CD14-positive monocyte (primary cell): ENCODE results near the gene LEO1. TPM values are rescaled to one million over a fixed set of nuclear protein-coding genes. Genes with fewer than 3 reads are reported as not detected.
A peak's percentile ranks its signal among the peaks of the same experiment; 100 is the strongest.

Source experiments
- DNase-seq, 3 donors: peaks; one replicate each; pipeline ENCODE4 v3.0.0-alpha.2; 2011 to 2022
- H2AFZ ChIP-seq: 2 replicates; pipeline ENCODE4 v1.6.0; 2012; ENCODE audit warnings: mild to moderate bottlenecking, low read depth, low read length, inconsistent platforms; ENCODE audit not compliant: insufficient read depth, poor library complexity, severe bottlenecking
- H3K27ac ChIP-seq, 2 donors: 1 replicate in 1 of 2; 2 replicates in 1 of 2; pipeline ENCODE4 v1.5.1; 2012 to 2013; ENCODE audit warnings: low read length in 2 of 2, control low read depth in 1 of 2, inconsistent platforms in 1 of 2, low read depth in 1 of 2, mild to moderate bottlenecking in 1 of 2
- H3K27me3 ChIP-seq, 2 donors: one replicate each; pipeline versions ENCODE4 v1.6.0 to v1.6.1; 2011 to 2013; ENCODE audit warnings: low read length in 2 of 2; ENCODE audit not compliant: control insufficient read depth in 2 of 2, insufficient read depth in 2 of 2
- H3K36me3 ChIP-seq, 2 donors: replicated peaks in 1 of 2; 1 replicate in 1 of 2; 2 replicates in 1 of 2; pipeline versions ENCODE4 v1.5.1 to v1.6.1; 2012 to 2013; ENCODE audit warnings: low read length in 2 of 2, control low read depth in 1 of 2, inconsistent platforms in 1 of 2, mild to moderate bottlenecking in 1 of 2; ENCODE audit not compliant: insufficient read depth in 2 of 2, control insufficient read depth in 1 of 2
- H3K4me1 ChIP-seq, 2 donors: 1 replicate in 1 of 2; 2 replicates in 1 of 2; pipeline versions ENCODE4 v1.5.1 to v1.6.1; 2012 to 2013; ENCODE audit warnings: low read length in 2 of 2, control low read depth in 1 of 2, inconsistent platforms in 1 of 2, mild to moderate bottlenecking in 1 of 2, moderate library complexity in 1 of 2; ENCODE audit not compliant: insufficient read depth in 2 of 2, control insufficient read depth in 1 of 2
- H3K4me2 ChIP-seq: replicated peaks from 2 replicates; pipeline ENCODE3; 2012; ENCODE audit warnings: low read length, moderate library complexity, mild to moderate bottlenecking; ENCODE audit not compliant: poor library complexity, severe bottlenecking; ENCODE audit errors: extremely low read depth
- H3K4me3 ChIP-seq, 3 experiments: fragments of 200-600 bp in 1 of 3; sonication (generic) in 1 of 3; replicated peaks in 1 of 3; 1 replicate in 2 of 3; 2 replicates in 1 of 3; pipeline ENCODE4 v1.5.1; 2011 to 2013; ENCODE audit warnings: low read length in 3 of 3, mild to moderate bottlenecking in 3 of 3, control low read depth in 2 of 3, low read depth in 2 of 3, inconsistent platforms in 1 of 3, moderate library complexity in 1 of 3
- H3K79me2 ChIP-seq: 2 replicates; pipeline ENCODE4 v1.6.0; 2012; ENCODE audit warnings: mild to moderate bottlenecking, control low read depth, inconsistent platforms, low read length, moderate library complexity; ENCODE audit not compliant: insufficient read depth
- H3K9ac ChIP-seq: 2 replicates; pipeline ENCODE4 v1.6.0; 2017; ENCODE audit warnings: low read length, mild to moderate bottlenecking; ENCODE audit not compliant: insufficient read depth, poor library complexity, severe bottlenecking
- H3K9me3 ChIP-seq, 2 donors: replicated peaks in 1 of 2; 1 replicate in 1 of 2; 2 replicates in 1 of 2; pipeline versions ENCODE4 v1.5.1 to v1.6.1; 2012 to 2013; ENCODE audit warnings: low read length in 2 of 2, control low read depth in 1 of 2; ENCODE audit not compliant: control insufficient read depth in 1 of 2, insufficient read depth in 1 of 2
- H4K20me1 ChIP-seq: 2 replicates; pipeline ENCODE4 v1.6.0; 2012; ENCODE audit warnings: mild to moderate bottlenecking, low read length, control low read depth, moderate library complexity; ENCODE audit not compliant: insufficient read depth
- H3K27ac Mint-ChIP-seq, 7 donors: one replicate each; pipeline ENCODE4 v1.8.0; 2020; ENCODE audit warnings: mild to moderate bottlenecking in 7 of 7, mixed read lengths in 7 of 7, moderate library complexity in 6 of 7, inconsistent platforms in 2 of 7
- H3K27me3 Mint-ChIP-seq, 3 donors: one replicate each; pipeline ENCODE4 v1.8.0; 2021 to 2022; ENCODE audit warnings: low read depth in 3 of 3, mild to moderate bottlenecking in 3 of 3, mixed read lengths in 3 of 3, moderate library complexity in 3 of 3, inconsistent platforms in 1 of 3
- H3K36me3 Mint-ChIP-seq, 2 donors: one replicate each; pipeline ENCODE4 v1.8.0; 2020; ENCODE audit warnings: mixed read lengths in 2 of 2, inconsistent platforms in 1 of 2, mild to moderate bottlenecking in 1 of 2
- H3K4me1 Mint-ChIP-seq: one replicate; pipeline ENCODE4 v1.8.0; 2020; ENCODE audit warnings: mild to moderate bottlenecking, mixed read lengths
- H3K4me3 Mint-ChIP-seq, 2 donors: one replicate each; pipeline ENCODE4 v1.8.0; 2020; ENCODE audit warnings: mild to moderate bottlenecking in 2 of 2, mixed read lengths in 2 of 2, moderate library complexity in 1 of 2
- H3K9me3 Mint-ChIP-seq, 7 donors: one replicate each; pipeline ENCODE4 v1.8.0; 2020 to 2022; ENCODE audit warnings: mixed read lengths in 7 of 7, mild to moderate bottlenecking in 6 of 7, moderate library complexity in 6 of 7, inconsistent platforms in 2 of 7
- CTCF ChIP-seq: fragments of 200-600 bp; IDR thresholded peaks from one replicate; pipeline ENCODE4 v1.8.0; 2022; ENCODE audit warnings: antibody characterized with exemption, mild to moderate bottlenecking
- WGBS: methylation state at CpG from one replicate; pipeline ENCODE4 v1.1.5; 2013; ENCODE audit warnings: missing lambda C conversion rate; ENCODE audit not compliant: insufficient coverage; 5-methylcytosine and 5-hydroxymethylcytosine counted together
- intact Hi-C, 2 donors: fragments of 100-400 bp; cut with micrococcal nuclease; formaldehyde crosslinking; loops; one replicate each; pipeline versions ENCODE4 v1.15.0 to v1.15.1; 2023
- polyA plus RNA-seq, 3 donors: library from polyadenylated mRNA; depleted of rRNA in 1 of 3; unstranded in 2 of 3; stranded (reverse) in 1 of 3; fragments of 300-500 nt in 2 of 3; fragments of >200 nt in 1 of 3; fragmentation: Illumina TruSeq in 2 of 3; gene quantifications; 1 replicate in 2 of 3; 2 replicates in 1 of 3; pipeline ENCODE4 v1.2.3, GENCODE V29; 2012 to 2021

The LEO1 gene
- polyA plus RNA-seq, 3 donors = 1.4 to 9.3 (median 4.7) TPM

- Histone ChIP-seq H2AFZ (peak overlapping the region; percentile 52), H3K79me2 (no peaks in the 10 kb centered on the region), H3K9me3 (no peaks in the 10 kb centered on the region), H3K4me3 (peak overlapping the region; percentile 13 to 64 (median 43)), H4K20me1 (no peaks in the 10 kb centered on the region), H3K27me3 (no peaks in the 10 kb centered on the region), H3K4me1 (peaks cover 10 to 22% of the 10 kb centered on the region in 2 donors), H3K36me3 (no peaks in the 10 kb centered on the region), H3K9ac (no peak overlapping the region), H3K4me2 (peak overlapping the region; percentile 69), H3K27ac (peak overlapping the region in 1 of 2 donors; percentile 38)
- H3K36me3 Mint-ChIP-seq = no peaks in the 10 kb centered on the region
- H3K9me3 Mint-ChIP-seq = peaks cover 0 to 4% (median 0%) of the 10 kb centered on the region in 7 donors
- H3K27me3 Mint-ChIP-seq = peaks cover 0 to 2% (median 2%) of the 10 kb centered on the region in 3 donors
- H3K27ac Mint-ChIP-seq = peak overlapping the region; percentile 40 to 78 (median 61)
- WGBS = 0% methylated on average over 2 of the region's 7 CpGs
- peak; percentile 82 for TF ChIP-seq CTCF
- H3K4me3 Mint-ChIP-seq = peak overlapping the region; percentile 76 to 87
- peaks cover 15% of the 10 kb centered on the region for H3K4me1 Mint-ChIP-seq
- peak; percentile 48 to 79 (median 68) for DNase-seq
- intact Hi-C loops = loop anchor here (2.0 to 5.0 kb wide), 3 partner anchors 95 to 159 kb away; no protein-coding TSS in a partner anchor
Measured at GRCh38 chr15:51982013-51982769, 10.6 kb upstream of the LEO1 start.

- H3K9me3 Mint-ChIP-seq = no peaks in the 10 kb centered on the region
- Histone ChIP-seq H3K4me2 (no peak overlapping the region), H3K27ac (no peak overlapping the region), H3K79me2 (peaks cover 28% of the 10 kb centered on the region), H3K9me3 (no peaks in the 10 kb centered on the region), H3K4me1 (peaks cover 10 to 12% of the 10 kb centered on the region in 2 donors), H4K20me1 (no peaks in the 10 kb centered on the region), H3K36me3 (no peaks in the 10 kb centered on the region), H2AFZ (no peak overlapping the region), H3K9ac (no peak overlapping the region), H3K4me3 (no peak overlapping the region), H3K27me3 (no peaks in the 10 kb centered on the region)
- H3K27ac Mint-ChIP-seq = no peak overlapping the region
- no peak for DNase-seq
- no peak for TF ChIP-seq CTCF
- WGBS = no CpG with 5 or more reads among the region's 4 CpGs
- no peaks in the 10 kb centered on the region for H3K36me3 Mint-ChIP-seq
- intact Hi-C loops = loop anchor here in 1 of 2 donors (5.0 kb wide), 1 partner anchor 39 kb away; no protein-coding TSS in a partner anchor
- H3K4me1 Mint-ChIP-seq = peaks cover 18% of the 10 kb centered on the region
- H3K4me3 Mint-ChIP-seq = no peak overlapping the region
- no peaks in the 10 kb centered on the region for H3K27me3 Mint-ChIP-seq
Measured at GRCh38 chr15:51973775-51974174, 2.2 kb upstream of the LEO1 start.
